GM19463 (cell line): ENCODE data around the gene KLK5.
A peak's percentile ranks its signal among the peaks of the same experiment; 100 is the strongest.
"Not testable (repeated sequence)": the region's sequence is repeated elsewhere in the genome, so short reads cannot be mapped to it uniquely, and the experiment has no call there.

Experiments used
- ATAC-seq: cut with Tn5 transposase; IDR thresholded peaks from one replicate; pipeline ENCODE4 v1.9.1; 2021; ENCODE audit warnings: mild to moderate bottlenecking, moderate library complexity; ENCODE audit not compliant: unreplicated experiment

Gene KLK5

DNA sequence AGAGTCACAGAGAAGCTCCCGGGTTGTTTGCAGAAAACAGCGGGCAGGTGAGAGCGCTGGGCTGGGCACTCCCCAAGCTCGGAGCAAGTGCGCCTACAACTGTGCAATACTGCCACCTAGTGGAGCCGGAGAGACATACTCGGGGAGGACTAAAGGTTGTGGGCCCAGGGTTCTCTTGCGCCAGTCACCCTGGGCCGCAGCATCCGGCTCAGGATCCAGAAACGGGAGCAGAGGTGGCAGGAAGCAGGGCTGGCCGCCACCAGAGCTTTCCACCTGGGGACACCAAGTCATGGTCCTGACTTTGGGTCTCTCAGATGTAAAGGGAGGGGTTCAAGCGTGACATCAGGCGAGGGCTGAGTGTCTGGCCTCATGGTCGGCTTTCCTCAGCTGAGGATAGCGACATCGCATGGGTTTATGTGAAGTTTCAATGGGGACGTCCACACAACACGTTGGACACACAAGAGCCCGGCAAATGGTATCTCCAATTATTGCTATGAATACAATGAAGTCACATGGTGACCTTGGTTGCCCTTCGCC, 30.5 kb downstream of the KLK5 start:
- peak; percentile 66 for ATAC-seq

DNA sequence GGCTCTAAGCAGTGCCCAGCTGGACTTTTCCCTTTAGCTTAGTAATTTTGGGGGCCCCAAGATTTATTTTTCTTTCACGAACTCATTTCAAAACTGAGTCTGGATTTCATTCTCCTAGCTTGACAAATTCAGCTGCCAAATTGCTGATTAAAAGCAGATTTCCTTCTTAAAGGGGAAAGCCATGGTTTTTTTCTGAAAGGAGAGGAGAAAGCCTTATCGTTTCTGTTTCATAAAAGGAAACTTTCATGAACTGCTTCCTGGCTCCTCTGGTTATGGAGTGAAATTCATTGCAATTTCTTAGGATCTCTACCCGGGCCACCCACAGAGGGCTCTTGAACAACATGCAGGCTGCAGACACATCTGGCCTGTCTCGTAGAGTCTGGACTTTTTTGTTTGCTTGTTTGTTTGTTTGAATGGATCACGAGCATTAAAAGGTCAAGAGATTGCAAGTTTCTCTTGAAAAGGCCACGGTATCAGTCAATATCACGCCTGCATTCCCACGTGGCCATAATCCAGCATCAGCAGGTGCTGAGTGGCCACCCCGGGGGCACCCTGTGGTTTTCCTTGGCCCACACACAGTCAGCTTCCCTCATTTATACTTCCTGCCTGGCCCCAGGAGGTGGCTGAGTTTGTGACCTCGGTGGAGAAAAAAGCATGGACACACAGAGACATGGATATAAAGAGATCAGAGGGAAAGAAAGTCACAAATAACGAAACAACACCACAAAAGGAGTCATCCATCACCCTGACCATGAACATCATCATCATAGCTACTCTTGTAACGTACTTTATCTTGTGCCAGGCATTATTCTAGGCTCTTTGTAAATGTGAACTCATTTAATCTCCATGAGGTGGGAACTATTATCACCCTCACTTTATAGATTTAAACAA, 31.2 kb downstream of the KLK5 start:
- ATAC-seq: no peak

DNA sequence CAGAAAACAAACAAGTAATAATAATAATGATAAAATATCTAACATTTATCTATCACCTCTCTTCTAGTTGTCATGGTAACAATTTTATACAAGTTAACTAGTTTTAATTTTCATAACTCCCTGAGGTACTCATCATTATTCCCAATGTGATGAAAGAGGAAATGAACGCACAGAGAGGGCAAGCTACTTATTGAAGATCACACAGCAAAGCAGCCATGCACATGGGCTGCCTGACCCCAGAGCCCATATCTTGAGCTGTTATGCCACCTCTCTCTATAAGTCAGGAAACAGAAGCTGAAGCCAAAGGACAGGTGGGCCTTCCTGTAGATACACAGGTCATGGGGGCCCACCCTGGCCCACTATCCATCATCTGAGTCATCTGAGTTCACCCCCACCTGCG, 36.8 kb downstream of the KLK5 start:
- ATAC-seq: no peak

DNA sequence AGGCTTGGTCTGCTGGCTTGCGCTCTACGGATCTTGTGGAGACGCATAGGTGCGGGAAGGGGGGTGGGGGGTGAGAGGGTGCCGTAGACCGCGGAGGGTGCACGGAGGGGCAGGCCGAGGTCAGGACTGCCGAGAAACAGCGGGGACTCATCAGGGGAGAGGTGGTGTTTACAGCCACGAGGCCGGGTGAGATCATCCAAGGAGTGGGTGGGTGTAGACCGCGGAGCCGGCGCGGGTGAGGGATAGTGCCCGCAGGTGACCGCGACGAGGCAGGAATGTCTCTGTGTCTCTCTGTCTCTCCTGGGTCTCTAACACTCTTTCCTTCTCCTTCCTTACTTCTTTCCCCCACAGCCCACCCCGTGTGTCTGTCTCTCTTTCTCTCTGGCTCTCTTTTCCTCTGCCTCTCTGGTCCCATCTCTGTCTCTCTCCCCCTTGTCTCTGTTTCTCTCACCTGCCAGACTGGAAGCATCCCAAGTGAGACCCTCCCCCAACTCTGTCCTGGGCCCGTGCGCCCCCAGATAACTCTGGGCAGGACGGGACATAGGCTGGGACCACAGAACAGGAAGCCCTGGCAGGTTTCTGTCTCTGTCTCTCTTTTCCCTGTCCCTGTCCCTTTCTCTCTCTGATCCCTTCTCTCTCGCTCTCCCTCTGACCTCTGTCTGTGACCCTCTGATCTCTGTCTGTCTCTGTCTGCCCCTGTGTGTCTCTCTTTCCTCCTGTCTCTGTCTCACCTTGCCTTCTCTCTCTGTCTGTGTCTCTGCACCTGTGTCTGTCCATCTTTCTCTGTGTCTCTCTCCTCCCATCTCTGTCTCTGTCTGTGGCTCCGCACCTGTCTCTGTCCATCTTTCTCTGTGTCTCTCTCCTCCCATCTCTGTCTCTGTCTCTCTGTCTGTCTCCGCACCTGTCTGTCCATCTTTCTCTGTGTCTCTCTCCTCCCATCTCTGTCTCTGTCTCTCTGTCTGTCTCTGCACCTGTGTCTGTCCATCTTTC, 39.8 kb downstream of the KLK5 start:
- no peak for ATAC-seq

DNA sequence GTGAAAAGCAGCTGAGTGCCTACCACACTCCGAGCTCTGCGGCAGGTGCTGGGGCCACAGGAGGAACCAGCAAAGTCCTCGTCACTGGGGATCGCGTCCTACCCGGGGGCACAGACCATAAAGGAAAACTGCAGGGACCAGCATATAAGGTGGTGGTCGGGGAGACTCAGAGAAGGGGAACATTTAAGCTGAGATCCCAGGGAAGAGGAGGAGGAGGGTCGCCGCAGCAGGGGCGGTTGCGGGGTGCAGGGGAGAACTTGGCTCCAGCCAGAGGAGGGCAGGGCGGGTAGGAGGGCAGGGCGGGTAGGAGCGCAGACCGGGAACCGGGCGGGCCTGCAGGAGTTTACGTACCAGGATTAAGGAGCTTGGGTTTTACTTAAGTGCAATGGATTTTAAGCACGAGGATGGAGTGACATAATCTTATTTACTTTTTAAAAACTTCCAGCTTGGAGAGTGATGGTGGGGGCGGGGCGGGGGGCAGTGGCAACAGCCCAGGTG, 40.7 kb downstream of the KLK5 start:
- no peak for ATAC-seq

DNA sequence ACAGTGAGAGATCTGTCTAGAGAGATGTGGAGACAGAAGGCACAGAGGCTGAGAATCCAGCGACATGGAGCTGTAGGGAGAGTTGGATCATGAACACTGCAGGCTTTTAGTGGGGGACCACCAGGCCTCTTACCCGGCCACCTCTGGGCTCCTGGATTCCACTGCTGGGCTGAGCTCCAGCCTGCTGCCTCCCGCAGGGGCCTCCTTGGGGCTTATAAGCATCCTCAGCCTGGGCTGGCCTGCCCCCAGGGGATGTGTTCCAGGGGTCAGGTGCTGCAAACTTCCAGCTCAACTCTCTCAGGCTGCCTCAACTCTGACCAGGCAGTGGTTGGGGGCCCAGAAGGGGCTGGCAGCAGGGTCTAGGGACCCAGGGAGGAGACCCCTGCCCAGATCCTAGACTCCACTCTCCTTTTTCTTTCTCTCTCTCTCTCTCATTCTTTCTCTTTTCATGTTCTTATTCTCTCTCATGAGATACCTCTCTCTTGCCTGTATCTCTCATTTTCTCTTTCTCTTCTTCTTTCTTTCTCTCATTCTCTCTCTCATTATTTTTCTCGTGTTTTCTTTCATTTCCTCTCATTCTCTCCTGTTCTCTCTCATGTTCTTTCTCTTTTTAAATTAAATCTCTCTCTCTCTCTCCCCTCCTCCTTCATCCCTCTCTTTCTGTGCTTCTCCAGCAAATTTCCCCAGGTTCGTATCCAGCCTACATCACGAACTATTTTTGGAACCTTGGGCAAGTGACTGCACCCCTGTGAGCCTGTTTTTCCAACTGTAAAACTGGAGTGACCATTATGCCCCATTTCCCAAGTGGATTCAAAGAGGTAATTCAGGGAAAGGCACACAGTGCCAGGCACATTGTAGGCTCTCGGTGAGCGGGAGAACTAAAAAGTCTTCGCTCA, 41.4 kb downstream of the KLK5 start, which contains the start of gene KLK4:
Gene KLK4 (minus strand): TSS at position 190 of the 896 bp plus-strand sequence. CDS start 657 bp downstream, outside the sequence.
- ATAC-seq: no peak

DNA sequence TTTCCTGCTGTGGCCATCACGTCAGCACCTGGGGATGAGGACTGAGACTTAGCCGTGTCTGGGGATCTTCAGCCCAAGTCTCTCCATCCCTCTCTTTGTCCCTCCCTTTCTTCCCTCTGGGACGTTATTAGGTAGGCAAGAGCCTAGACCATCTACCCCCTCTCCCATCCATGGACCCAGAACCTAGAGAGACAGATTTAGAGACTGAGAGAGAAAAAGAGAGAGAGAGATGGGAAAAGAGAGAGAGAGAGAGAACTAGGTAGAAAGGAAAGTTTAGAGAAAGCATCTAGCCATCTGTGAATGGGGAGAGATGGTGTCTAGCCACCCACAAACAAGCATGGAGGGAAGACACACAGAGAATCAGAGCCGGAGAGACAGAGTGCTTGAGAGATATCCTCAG, 42.1 kb downstream of the KLK5 start:
- no peak for ATAC-seq

DNA sequence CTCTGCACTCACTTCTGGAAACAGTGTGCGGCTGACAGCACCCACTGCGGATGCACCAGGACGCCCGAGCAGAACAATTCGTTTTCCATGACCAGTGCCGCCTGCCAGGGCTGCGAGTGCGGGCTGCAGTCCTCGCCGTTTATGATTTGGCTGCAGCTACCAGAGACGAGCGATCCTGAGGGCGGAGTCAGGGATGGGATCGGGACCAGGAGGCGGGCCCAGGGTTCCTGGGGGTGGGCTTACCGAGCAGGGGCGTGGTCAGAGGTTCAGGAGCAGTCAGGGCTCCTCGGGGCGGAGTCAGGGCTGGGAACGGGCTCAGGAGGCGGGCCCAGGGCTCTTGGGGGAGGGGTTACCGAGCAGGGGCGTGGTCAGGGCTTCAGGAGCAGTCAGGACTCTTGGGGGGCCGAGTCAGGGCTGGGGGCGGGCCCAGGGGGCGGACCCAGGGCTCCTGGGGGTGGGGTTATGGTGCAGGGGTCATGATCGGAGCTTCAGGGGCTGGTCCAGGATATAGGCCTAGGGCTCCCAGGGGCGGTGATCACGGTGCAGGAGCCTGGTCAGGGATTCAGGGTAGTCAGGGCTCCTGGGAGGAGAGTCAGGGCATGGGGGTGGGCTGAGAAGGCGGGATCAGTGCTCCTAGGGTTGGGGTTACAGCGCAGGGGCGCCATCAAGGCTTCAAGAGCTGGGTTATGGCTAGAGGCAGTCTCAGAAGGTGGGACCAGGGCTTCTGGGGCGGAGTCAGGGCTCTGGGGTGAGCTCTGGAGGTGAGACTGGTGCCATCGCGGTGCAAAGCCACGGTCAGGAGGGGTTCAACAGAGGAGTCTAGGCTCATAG, 43.4 kb downstream of the KLK5 start:
- ATAC-seq: no peak

DNA sequence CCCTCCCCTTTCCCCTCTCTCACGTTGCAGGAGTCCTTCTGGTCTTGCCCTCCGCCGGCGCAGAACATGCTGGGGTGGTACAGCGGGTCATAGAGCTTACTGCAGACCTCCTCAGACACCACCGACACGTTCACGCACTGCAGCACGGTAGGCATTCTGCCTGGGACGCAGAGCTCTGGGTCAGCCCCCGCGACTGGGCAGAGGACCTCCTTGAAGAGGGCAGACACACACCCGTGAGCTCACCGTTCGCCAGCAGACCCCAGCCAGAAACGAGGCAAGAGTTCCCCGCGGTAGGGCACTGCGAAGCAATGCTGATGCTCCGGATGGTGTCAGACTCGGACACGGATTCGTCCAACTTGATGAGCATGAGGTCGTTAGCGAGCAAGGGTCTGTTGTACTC, 44.5 kb downstream of the KLK5 start:
- ATAC-seq: no peak

DNA sequence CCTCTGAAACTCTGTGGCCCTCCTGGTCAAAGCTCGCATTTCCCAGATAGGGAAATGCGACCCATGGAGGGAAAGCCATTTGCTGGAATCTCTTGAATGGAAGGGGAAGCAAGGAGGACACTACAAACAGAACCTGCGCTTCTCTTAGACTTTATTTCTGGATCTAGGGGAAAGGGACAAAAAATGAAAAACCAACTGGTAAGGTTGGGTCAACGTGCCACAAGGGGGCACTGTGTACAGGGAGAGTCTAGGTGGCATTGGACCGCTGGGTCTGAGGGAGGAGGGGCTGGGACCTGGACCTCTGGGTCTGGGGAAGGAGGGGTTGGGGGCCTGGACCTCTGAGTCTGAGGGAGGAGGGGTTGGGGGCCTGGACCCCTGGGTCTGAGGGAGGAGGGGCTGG, 46.6 kb downstream of the KLK5 start:
- ATAC-seq: no peak

DNA sequence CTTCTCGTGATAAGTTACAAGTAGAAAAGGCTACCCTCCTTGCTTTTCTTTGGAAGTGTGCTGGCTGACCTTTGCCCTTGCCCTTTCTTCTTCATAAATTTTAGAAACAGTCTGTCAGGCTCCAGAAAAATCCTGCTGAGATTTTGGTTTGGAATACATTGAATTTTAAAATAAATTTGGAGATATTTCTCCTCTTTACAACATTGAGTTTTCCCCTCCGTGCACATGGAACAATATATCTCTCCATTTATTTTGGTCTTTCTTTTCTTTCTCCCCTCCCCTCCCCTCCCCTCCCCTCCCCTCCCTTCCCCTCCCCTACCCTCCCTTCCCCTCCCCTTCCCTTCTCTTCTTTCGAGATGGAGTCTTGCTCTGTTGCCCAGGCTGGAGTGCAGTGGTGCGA, 50.2 kb downstream of the KLK5 start:
- ATAC-seq: no peak

DNA sequence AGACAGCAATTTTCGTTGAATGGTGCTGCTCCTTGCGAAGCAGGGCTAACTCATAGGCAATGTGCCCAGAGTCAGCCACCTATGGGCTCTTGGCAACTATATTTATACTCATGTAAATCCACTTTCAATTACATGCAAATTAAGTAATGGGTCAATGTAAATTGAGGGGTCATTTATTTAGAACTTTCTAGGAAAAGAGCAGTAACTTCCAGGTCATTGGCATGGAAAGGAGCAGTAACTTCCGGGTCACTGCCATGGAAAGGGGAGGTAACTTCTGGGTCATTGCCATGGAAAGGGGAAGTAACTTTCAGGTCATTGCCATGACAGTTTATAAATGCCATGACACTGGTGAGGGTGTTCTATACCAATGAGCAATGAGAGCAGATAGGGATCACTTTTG, 53.3 kb downstream of the KLK5 start:
- ATAC-seq: no peak

DNA sequence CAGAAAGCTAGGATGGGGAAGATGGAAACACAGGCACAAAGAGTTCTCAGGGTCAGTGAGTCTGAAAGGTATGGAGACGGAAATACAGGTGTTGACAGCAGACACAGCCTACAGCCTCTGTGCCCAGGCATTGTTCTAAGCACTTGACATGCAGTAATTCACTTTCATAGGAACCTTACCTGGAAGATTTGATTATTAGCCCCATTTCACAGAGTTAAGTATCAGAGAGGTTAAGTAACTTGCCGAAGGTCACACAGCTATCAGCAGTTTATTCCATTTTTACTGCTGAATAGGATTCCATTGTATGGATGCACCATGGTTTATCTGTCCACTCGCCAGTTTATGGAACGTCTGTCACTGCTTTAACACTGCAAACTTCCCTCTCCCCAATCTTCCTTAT, 54.8 kb downstream of the KLK5 start:
- ATAC-seq: no peak

DNA sequence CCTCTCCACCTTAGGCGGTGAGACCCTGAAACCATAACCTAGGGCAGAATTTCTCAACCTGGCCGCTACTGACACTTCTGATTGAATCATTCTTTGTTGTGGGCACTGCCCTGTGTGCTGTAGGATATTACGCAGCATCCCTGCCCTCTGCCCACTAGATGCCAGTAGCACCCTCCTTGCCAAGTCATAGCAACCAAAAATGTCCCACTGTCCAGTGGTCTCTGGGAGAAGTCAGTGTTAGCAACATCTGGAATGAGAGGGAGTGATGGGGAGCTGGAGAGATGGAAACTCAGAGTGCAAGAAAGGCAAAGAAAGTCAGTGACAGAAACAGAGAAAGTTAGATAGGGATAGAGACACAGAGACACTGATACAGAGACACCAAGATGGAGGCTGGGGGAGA, 55.2 kb downstream of the KLK5 start:
- ATAC-seq: peak; percentile 14

DNA sequence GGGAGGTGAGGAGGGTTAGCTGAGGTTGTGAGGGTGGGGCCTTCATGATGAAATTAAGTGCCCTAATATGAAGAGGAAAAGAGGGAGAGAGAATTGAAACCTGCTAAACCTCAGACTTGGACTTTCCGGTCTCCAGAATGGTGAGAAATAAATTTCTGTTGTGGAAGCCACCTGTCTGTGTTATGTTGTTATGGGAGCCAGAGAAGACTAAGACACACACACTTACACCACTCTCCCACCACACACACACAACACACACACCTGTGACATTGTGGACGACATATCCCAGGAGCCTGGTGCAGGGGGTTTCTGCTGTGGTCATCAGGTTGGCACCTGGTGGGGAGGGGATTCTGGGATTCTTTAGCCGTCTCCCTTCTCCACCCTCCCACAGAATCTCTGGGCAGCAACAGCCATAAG, 55.6 kb downstream of the KLK5 start:
- peak; percentile 21 for ATAC-seq

DNA sequence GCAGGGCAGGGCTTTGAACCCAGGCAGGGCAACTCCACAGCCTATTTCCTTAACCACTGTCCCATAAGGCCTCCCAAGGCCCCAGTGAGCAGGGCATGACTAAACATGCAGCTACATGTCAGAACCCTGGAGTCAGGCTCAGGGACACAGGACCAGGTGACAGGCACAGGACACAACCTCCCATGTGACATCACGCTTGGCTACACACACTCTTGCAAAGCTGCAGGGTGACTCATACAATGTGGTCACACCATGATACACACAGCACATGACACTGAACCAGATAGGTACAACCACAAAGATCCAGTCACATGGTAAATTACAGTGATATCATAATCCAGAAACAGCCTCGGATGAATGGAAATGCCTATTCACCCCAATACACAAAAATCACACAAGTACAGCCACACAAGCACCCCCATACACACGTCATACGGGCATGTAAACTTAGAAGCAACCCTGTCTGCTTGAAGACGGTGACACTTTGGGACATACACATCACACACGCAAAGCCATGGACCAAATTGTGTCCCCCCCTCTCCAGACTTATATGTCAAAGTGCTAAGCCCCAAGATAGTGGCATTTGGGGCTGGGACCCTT, 56.1 kb downstream of the KLK5 start:
- ATAC-seq: peak; percentile 87

DNA sequence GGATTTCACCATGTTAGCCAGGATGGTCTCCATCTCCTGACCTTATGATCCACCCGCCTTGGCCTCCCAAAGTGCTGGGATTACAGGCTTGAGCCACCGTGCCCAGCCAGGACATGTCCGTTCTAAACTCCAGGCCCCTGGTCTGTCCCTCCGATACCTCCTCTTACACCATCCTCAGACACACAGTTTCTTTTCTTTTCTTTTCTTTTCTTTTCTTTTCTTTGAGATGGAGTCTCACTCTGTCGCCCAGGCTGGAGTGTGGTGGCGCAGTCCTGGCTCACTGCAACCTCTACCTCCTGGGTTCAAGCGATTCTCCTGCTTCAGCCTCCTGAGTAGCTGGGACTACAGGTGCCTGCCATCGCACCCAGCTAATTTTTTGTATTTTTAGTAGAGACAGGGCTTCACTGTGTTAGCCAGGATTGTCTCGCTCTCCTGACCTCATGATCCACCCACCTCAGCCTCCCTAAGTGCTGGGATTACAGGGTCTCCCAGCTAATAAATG, 56.7 kb downstream of the KLK5 start:
- ATAC-seq: not testable (repeated sequence)

DNA sequence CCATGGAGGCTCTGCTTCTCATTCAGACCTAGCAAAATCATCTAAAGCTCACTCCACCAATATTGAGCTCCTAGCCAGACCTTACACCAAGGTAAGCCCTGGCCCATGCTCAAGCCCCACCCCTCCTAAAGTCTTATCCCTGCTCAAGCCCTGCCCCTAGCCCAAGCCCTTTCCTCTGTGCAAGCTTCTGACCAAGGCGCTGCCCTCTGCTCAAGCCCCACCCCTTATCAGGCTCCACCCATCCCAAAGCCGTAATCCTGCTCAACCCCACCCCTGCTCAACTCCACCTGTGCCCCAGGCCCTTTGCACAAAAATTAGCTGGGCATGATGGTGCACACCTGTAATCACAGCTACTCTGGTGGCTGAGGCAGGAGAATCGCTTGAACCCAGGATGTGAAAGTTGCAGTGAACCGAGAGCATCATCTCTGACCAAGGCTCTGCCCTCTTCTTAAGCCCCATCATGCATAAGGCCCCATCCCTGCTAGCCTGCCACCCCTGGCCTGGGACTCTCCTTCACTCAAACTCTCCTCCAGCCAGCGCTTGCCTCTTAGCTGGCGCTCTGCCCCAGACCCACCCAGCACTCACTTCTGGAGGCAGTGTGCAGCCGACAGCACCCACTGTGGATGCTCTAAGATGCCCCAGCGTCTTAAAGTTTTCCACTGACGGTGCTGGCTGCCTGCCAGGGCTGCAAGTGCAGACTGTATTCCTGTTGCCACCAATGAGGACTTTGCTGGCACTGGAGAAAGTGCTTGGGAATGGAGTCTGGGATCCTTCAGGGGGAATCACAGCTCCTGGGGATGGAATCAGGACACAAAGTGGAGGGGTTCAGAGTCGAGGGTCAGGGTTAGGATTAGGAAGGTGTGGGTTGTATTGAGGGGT, 58.1 kb downstream of the KLK5 start:
- no peak for ATAC-seq
